H1 (cell line): Measurements from ENCODE around the gene SYNRG.

Experiments used
- BRCA1 ChIP-seq: IDR thresholded peaks from 2 replicates; pipeline ENCODE4 v1.6.1; 2012; ENCODE audit warnings: low read depth, low read length, improper control_type of control experiment
- FOSL1 ChIP-seq: IDR thresholded peaks from 2 replicates; pipeline ENCODE4 v1.6.1; 2011; ENCODE audit warnings: mild to moderate bottlenecking, low read depth, low read length, moderate library complexity; ENCODE audit not compliant: insufficient read depth
- JUND ChIP-seq: IDR thresholded peaks from 2 replicates; pipeline ENCODE4 v1.6.1; 2011; ENCODE audit warnings: mild to moderate bottlenecking, improper control_type of control experiment, low read length
- POLR2AphosphoS5 ChIP-seq: IDR thresholded peaks from 2 replicates; pipeline ENCODE4 v1.6.1; 2011; ENCODE audit warnings: low read depth, low read length
- RFX5 ChIP-seq: IDR thresholded peaks from 2 replicates; pipeline ENCODE4 v1.6.1; 2011; ENCODE audit warnings: low read depth, low read length, improper control_type of control experiment, borderline replicate concordance
- SP1 ChIP-seq: IDR thresholded peaks from 2 replicates; pipeline ENCODE4 v1.6.1; 2011; ENCODE audit warnings: low read depth, low read length
- TBP ChIP-seq: IDR thresholded peaks from 2 replicates; pipeline ENCODE4 v1.6.1; 2011; ENCODE audit warnings: low read depth, low read length, improper control_type of control experiment
- TF ChIP-seq, protein P1 (sequence below), 3 experiments: IDR thresholded peaks; 1 replicate in 2 of 3; 2 replicates in 1 of 3; pipeline versions ENCODE4 v1.5.1 to v1.6.1; 2011; ENCODE audit warnings: low read length in 3 of 3, mild to moderate bottlenecking in 3 of 3, inconsistent platforms in 2 of 3, low read depth in 1 of 3, moderate library complexity in 1 of 3; ENCODE audit not compliant: insufficient read depth in 1 of 3; ENCODE audit errors: control extremely low read depth in 1 of 3
- TF ChIP-seq, protein P2 (sequence below): IDR thresholded peaks from 2 replicates; pipeline ENCODE4 v1.6.1; 2012; ENCODE audit warnings: low read length, inconsistent platforms
- TF ChIP-seq, protein P3 (sequence below): IDR thresholded peaks from 2 replicates; pipeline ENCODE4 v1.6.1; 2011; ENCODE audit warnings: low read length, improper control_type of control experiment

DNA sequence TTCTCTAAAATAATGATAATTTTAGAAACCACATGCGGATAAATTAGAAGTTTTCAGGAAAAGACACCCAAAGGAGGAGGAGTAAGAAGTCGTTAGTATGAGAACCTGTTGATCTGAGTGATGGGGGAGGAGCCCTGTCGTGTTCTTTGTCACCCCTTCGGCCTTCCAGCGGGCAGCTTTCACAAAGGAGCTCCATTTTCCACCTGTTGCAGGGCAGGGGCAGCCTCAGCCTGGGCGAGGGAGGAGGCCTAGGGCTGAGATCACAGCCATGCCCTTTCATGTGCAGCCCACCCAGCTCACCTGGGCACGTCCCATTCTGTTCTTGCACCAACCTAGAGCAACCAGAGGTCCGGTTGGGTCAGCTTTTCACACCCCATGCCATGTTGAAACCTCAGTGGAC is 114.2 kb downstream of the SYNRG start:
- no peak for TF ChIP-seq BRCA1
- TF ChIP-seq, protein P1, sequence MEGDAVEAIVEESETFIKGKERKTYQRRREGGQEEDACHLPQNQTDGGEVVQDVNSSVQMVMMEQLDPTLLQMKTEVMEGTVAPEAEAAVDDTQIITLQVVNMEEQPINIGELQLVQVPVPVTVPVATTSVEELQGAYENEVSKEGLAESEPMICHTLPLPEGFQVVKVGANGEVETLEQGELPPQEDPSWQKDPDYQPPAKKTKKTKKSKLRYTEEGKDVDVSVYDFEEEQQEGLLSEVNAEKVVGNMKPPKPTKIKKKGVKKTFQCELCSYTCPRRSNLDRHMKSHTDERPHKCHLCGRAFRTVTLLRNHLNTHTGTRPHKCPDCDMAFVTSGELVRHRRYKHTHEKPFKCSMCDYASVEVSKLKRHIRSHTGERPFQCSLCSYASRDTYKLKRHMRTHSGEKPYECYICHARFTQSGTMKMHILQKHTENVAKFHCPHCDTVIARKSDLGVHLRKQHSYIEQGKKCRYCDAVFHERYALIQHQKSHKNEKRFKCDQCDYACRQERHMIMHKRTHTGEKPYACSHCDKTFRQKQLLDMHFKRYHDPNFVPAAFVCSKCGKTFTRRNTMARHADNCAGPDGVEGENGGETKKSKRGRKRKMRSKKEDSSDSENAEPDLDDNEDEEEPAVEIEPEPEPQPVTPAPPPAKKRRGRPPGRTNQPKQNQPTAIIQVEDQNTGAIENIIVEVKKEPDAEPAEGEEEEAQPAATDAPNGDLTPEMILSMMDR (IDR thresholded peaks at IDR 0.05; ENCODE audit: control extremely low read depth in 1 of 3, insufficient read depth in 1 of 3, low read depth in 1 of 3, low read length in 3 of 3), result no peak
- TF ChIP-seq RFX5, result no peak
- TF ChIP-seq, protein P2, sequence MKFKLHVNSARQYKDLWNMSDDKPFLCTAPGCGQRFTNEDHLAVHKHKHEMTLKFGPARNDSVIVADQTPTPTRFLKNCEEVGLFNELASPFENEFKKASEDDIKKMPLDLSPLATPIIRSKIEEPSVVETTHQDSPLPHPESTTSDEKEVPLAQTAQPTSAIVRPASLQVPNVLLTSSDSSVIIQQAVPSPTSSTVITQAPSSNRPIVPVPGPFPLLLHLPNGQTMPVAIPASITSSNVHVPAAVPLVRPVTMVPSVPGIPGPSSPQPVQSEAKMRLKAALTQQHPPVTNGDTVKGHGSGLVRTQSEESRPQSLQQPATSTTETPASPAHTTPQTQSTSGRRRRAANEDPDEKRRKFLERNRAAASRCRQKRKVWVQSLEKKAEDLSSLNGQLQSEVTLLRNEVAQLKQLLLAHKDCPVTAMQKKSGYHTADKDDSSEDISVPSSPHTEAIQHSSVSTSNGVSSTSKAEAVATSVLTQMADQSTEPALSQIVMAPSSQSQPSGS, result no peak
- TF ChIP-seq POLR2AphosphoS5, result no peak
- TF ChIP-seq JUND, result no peak
- no peak for TF ChIP-seq SP1
- no peak for TF ChIP-seq FOSL1
- TF ChIP-seq, protein P3, sequence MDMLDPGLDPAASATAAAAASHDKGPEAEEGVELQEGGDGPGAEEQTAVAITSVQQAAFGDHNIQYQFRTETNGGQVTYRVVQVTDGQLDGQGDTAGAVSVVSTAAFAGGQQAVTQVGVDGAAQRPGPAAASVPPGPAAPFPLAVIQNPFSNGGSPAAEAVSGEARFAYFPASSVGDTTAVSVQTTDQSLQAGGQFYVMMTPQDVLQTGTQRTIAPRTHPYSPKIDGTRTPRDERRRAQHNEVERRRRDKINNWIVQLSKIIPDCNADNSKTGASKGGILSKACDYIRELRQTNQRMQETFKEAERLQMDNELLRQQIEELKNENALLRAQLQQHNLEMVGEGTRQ, result no peak
- TF ChIP-seq TBP, result no peak
